Endothelial cell of umbilical vein (primary cell): Measurements from ENCODE around the gene AGXT. TPM values are rescaled to one million over a fixed set of nuclear protein-coding genes. Genes with fewer than 3 reads are reported as not detected.

ENCODE experiments used
- BruUV-seq: library from RNA; stranded (reverse); fragments of 400-500 nt; replicated peaks from 2 replicates; lab custom pipeline; 2021; lab: Mats Ljungman, UMichigan
- CTCF ChIA-PET: fragments of 300-600, 350-600 bp; sonication (Branson Sonifier 250); formaldehyde crosslinking; loops from one replicate; lab custom pipeline; 2021; ENCODE audit warnings: antibody characterized with exemption, inconsistent platforms; lab: Charles Lee
- POLR2A ChIA-PET: fragments of 300-600, 350-600 bp; sonication (Branson Sonifier 250); formaldehyde crosslinking; loops from one replicate; lab custom pipeline; 2021; ENCODE audit warnings: antibody characterized with exemption, inconsistent platforms; lab: Charles Lee
- DNase-seq: peaks from one replicate; pipeline ENCODE4 v3.0.0-alpha.2; 2011; ENCODE audit warnings: low read depth, low spot score
- FAIRE-seq: peaks from 2 replicates; lab custom pipeline; 2011; peaks lifted over from hg19 to GRCh38; lab: Jason Lieb, UNC
- H2AFZ ChIP-seq: 2 replicates; pipeline ENCODE4 v1.6.0; 2012; ENCODE audit warnings: low read depth, low read length, control low read depth, inconsistent platforms
- H3K27ac ChIP-seq: 2 replicates; pipeline ENCODE4 v1.5.1; 2011; ENCODE audit warnings: low read depth, mild to moderate bottlenecking, control low read depth, low read length, moderate library complexity; ENCODE audit not compliant: insufficient read depth
- H3K27me3 ChIP-seq, 2 experiments: 2 replicates each; pipeline versions ENCODE4 v1.6.0 to v1.6.1; 2011; ENCODE audit warnings: low read length in 2 of 2, mixed read lengths in 1 of 2; ENCODE audit not compliant: control insufficient read depth in 2 of 2, insufficient read depth in 2 of 2
- H3K36me3 ChIP-seq, 2 experiments: 2 replicates in 1 of 2; 3 replicates in 1 of 2; pipeline ENCODE4 v1.5.1; 2011; ENCODE audit warnings: low read length in 2 of 2, mild to moderate bottlenecking in 1 of 2, moderate library complexity in 1 of 2; ENCODE audit not compliant: control insufficient read depth in 2 of 2, insufficient read depth in 2 of 2; ENCODE audit errors: extremely low read depth in 1 of 2
- H3K4me1 ChIP-seq: 3 replicates; pipeline ENCODE4 v1.5.1; 2011; ENCODE audit warnings: mild to moderate bottlenecking, low read length; ENCODE audit not compliant: control insufficient read depth, insufficient read depth; ENCODE audit errors: extremely low read depth
- H3K4me2 ChIP-seq: 2 replicates; pipeline ENCODE4 v1.6.1; 2011; ENCODE audit warnings: low read length, control low read depth, mixed read lengths; ENCODE audit not compliant: insufficient read depth
- H3K4me3 ChIP-seq, 3 experiments: fragments of 200-600 bp in 1 of 3; sonication (generic), shearing (Covaris generic) in 1 of 3; replicated peaks in 1 of 3; 2 replicates each; pipeline ENCODE4 v1.5.1; 2011 to 2016; ENCODE audit warnings: control low read depth in 3 of 3, low read length in 3 of 3, mild to moderate bottlenecking in 2 of 3, inconsistent platforms in 1 of 3, low read depth in 1 of 3, moderate library complexity in 1 of 3; ENCODE audit not compliant: insufficient read depth in 1 of 3
- H3K79me2 ChIP-seq: 2 replicates; pipeline ENCODE4 v1.6.0; 2012; ENCODE audit warnings: low read length, inconsistent platforms; ENCODE audit not compliant: control insufficient read depth, insufficient read depth
- H3K9ac ChIP-seq: replicated peaks from 2 replicates; pipeline ENCODE3; 2011; ENCODE audit warnings: low read length, control low read depth; ENCODE audit not compliant: insufficient read depth; ENCODE audit errors: extremely low read depth
- H3K9me1 ChIP-seq: replicated peaks from 3 replicates; pipeline ENCODE4 v1.6.0; 2011; ENCODE audit warnings: mild to moderate bottlenecking, low read length; ENCODE audit not compliant: control insufficient read depth, insufficient read depth; ENCODE audit errors: extremely low read depth
- H3K9me3 ChIP-seq: replicated peaks from 2 replicates; pipeline ENCODE4 v1.5.1; 2012; ENCODE audit warnings: low read length, inconsistent platforms; ENCODE audit not compliant: control insufficient read depth, insufficient read depth
- H4K20me1 ChIP-seq: replicated peaks from 2 replicates; pipeline ENCODE3; 2011; ENCODE audit warnings: mild to moderate bottlenecking, low read length; ENCODE audit not compliant: control insufficient read depth, insufficient read depth; ENCODE audit errors: extremely low read depth
- CTCF ChIP-seq, 2 donors: IDR thresholded peaks; 1 replicate in 1 of 2; 2 replicates in 1 of 2; pipeline ENCODE4 v1.5.1; 2011; ENCODE audit warnings: low read length in 2 of 2, mild to moderate bottlenecking in 2 of 2, moderate library complexity in 2 of 2, control low read depth in 1 of 2, inconsistent platforms in 1 of 2, low read depth in 1 of 2; ENCODE audit not compliant: insufficient read depth in 1 of 2; ENCODE audit errors: extremely low read depth in 1 of 2
- EZH2 ChIP-seq: IDR thresholded peaks from 2 replicates; pipeline ENCODE4 v1.6.1; 2012; ENCODE audit warnings: borderline replicate concordance, low read depth, mild to moderate bottlenecking, moderate library complexity, low read length, inconsistent platforms; ENCODE audit not compliant: severe bottlenecking
- FOS ChIP-seq: IDR thresholded peaks from 2 replicates; pipeline ENCODE4 v1.6.1; 2011; ENCODE audit warnings: mild to moderate bottlenecking, low read length, moderate library complexity, borderline replicate concordance; ENCODE audit not compliant: insufficient read depth
- GATA2 ChIP-seq: IDR thresholded peaks from 2 replicates; pipeline ENCODE4 v1.7.0; 2011; ENCODE audit warnings: low read depth, mild to moderate bottlenecking, moderate library complexity, mixed read lengths, low read length; ENCODE audit not compliant: insufficient read length, insufficient read depth
- JUN ChIP-seq: IDR thresholded peaks from 2 replicates; pipeline ENCODE4 v1.6.1; 2011; ENCODE audit warnings: borderline replicate concordance, low read depth; ENCODE audit not compliant: insufficient read length, insufficient read depth
- MAX ChIP-seq: IDR thresholded peaks from 2 replicates; pipeline ENCODE4 v1.6.1; 2011; ENCODE audit not compliant: insufficient read depth, insufficient read length
- MYC ChIP-seq: IDR thresholded peaks from one replicate; pipeline ENCODE4 v1.6.1; 2011; ENCODE audit warnings: mild to moderate bottlenecking, low read depth, low read length
- POLR2A ChIP-seq: IDR thresholded peaks from 2 replicates; pipeline ENCODE4 v1.6.1; 2012; ENCODE audit warnings: low read depth, mild to moderate bottlenecking, control low read depth, low read length
- POLR2AphosphoS5 ChIP-seq: IDR thresholded peaks from 2 replicates; pipeline ENCODE4 v1.6.1; 2012; ENCODE audit warnings: low read depth, mild to moderate bottlenecking, control low read depth, low read length, moderate library complexity; ENCODE audit not compliant: insufficient read depth
- dilution Hi-C: fragments of 300-500 bp; cut with MboI; formaldehyde crosslinking; loops from one replicate; pipeline ENCODE4 v1.15.0; 2019; ENCODE audit warnings: low sequenced_read_pairs; ENCODE audit not compliant: extremely low pct_ligation_motif_present
- intact Hi-C: fragments of 100-400 bp; cut with micrococcal nuclease; formaldehyde crosslinking; loops from one replicate; pipeline ENCODE4 v1.10.0; 2022
- polyA plus RNA-seq, 4 experiments: library from polyadenylated mRNA; depleted of rRNA in 3 of 4; stranded (reverse) in 3 of 4; unstranded in 1 of 4; fragments of >200 nt; gene quantifications; 2 replicates each; pipeline versions ENCODE4 v1.2.1 to v1.2.3, GENCODE V29; 2011 to 2012; ENCODE audit warnings: missing spikeins in 1 of 4
- total RNA-seq: library from RNA; stranded (reverse); gene quantifications from 2 replicates; pipeline ENCODE4 v1.2.3, GENCODE V29; 2021

AGXT gene
- total and polyA plus RNA-seq, 2 donors (not counting 3 experiments of a cell fraction or from before 2014, with no cell fraction given) = not detected

- FAIRE-seq = no peak
- no peak overlapping the region for H3K4me3 ChIP-seq
- no peak overlapping the region for H2AFZ ChIP-seq
- TF ChIP-seq GATA2 = no peak
- TF ChIP-seq POLR2AphosphoS5 = no peak
- TF ChIP-seq MYC = no peak
- no peak for TF ChIP-seq FOS
- TF ChIP-seq EZH2 = no peak
- TF ChIP-seq MAX = no peak
- TF ChIP-seq POLR2A = no peak
- no peak for TF ChIP-seq JUN
- no peak for TF ChIP-seq CTCF (IDR thresholded peaks at IDR 0.05; ENCODE audit: extremely low read depth in 1 of 2, insufficient read depth in 1 of 2, low read depth in 1 of 2, low read length in 2 of 2)
- dilution Hi-C loops = no loop called here
- H4K20me1 ChIP-seq = no peaks in the 10 kb centered on the region
- H3K4me2 ChIP-seq = no peak overlapping the region
- H3K9ac ChIP-seq = no peak overlapping the region
- H3K9me3 ChIP-seq = no peaks in the 10 kb centered on the region
- H3K79me2 ChIP-seq = no peaks in the 10 kb centered on the region
- BruUV-seq = no TSS peak
- CTCF ChIA-PET = no interaction called here
- H3K27ac ChIP-seq = no peak overlapping the region
- no peak for DNase-seq
- H3K36me3 ChIP-seq = no peaks in the 10 kb centered on the region
- POLR2A ChIA-PET = no interaction called here
- H3K27me3 ChIP-seq = no peaks in the 10 kb centered on the region
- intact Hi-C loops = loop anchor here (10.0 kb wide), 2 partner anchors 292 to 462 kb away; partner anchors contain the start of genes HDLBP, PASK and SEPTIN2
- H3K4me1 ChIP-seq = no peaks in the 10 kb centered on the region
- no peaks in the 10 kb centered on the region for H3K9me1 ChIP-seq
Measured at GRCh38 chr2:240852671-240853314, 15.8 kb upstream of the AGXT start.
